Smooth muscle cell of bladder (primary cell): Measurements from ENCODE around the gene KCNG1. TPM values are rescaled to one million over a fixed set of nuclear protein-coding genes. Genes with fewer than 3 reads are reported as not detected.

ENCODE experiments used
- total RNA-seq: library from RNA; depleted of rRNA; stranded (reverse); fragments of >200 nt; gene quantifications from 2 replicates; pipeline ENCODE4 v1.2.3, GENCODE V29; 2014

KCNG1 gene, protein sequence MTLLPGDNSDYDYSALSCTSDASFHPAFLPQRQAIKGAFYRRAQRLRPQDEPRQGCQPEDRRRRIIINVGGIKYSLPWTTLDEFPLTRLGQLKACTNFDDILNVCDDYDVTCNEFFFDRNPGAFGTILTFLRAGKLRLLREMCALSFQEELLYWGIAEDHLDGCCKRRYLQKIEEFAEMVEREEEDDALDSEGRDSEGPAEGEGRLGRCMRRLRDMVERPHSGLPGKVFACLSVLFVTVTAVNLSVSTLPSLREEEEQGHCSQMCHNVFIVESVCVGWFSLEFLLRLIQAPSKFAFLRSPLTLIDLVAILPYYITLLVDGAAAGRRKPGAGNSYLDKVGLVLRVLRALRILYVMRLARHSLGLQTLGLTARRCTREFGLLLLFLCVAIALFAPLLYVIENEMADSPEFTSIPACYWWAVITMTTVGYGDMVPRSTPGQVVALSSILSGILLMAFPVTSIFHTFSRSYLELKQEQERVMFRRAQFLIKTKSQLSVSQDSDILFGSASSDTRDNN
- total RNA-seq = 11.8 and 16.7 TPM in 2 replicates

DNA sequence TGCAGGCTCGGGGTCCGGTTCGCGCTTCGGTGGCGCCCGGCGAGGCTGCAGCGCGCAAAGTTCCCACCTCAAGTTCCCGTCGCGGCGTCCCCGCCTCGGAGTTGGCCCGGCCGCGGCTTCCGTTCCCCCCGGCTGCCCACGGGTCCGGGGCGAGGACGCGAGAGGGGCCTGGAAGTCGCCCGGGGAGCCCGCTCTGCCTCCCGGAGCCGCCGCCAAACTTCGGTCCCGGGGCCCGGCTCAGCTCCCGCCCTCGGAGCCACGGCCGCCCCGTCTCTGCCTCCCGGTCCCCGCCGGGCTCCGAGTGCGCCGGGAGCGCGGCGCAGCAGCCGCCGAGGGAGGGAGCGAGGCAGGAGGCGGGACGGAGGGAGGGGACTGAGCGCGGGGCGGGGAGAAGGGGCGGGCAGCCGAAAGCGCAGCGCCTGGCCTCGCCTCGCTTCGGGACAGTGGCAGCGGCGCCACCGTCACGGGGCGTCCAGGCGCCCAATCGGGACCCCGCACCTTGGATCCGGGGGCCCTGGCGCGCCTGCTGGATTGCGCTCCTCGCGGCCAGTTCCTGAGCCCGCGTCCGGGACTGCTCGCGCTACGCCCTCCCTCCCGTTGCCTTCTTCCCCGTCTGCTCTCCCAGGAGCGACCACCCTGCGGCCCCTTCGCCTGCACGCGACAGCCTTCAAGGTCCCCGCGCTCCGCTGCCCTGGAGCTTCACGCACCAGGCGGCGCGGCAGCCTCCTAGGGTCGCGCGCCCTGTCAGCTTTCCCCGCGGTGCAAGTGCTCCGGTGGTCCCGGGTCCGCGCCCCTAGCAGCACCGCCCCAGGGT lies at the start of gene KCNG1:
Gene KCNG1 (minus strand): TSS at position 305 of the 814 bp plus-strand sequence. CDS start 12,769 bp downstream, outside the sequence.

DNA sequence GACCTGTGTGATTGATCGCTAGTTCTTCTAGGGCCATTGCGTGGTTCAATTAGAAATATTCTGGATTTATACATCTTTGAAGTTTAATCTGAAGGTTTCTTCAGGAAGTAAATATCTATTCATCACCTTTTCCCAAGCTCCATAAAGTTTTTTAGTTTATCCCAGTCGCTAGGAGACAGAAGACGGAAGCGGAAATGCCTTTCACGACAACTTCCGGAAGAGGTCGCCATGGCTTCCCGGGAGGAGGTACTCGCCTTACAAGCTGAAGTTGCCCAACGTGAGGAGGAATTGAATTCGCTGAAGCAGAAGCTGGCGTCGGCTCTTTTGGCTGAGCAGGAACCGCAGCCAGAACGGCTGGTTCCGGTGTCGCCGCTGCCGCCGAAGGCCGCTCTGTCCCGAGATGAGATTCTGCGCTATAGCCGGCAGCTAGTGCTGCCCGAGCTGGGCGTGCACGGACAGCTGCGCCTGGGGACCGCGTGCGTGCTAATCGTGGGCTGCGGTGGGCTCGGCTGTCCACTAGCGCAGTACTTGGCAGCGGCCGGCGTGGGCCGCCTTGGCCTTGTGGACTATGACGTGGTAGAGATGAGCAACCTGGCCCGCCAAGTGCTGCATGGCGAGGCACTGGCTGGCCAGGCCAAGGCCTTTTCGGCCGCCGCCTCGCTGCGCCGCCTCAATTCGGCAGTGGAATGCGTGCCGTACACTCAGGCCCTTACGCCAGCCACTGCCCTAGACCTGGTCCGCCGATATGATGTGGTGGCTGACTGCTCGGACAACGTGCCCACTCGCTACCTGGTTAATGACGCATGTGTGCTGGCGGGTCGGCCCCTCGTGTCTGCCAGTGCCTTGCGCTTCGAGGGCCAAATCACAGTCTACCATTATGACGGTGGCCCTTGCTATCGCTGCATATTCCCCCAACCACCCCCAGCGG lies 64.0 kb downstream of the KCNG1 start, which contains the start of gene MOCS3:
Gene MOCS3 (plus strand): TSS at position 204 of the 928 bp plus-strand sequence. CDS start 25 bp downstream, at position 229.

DNA sequence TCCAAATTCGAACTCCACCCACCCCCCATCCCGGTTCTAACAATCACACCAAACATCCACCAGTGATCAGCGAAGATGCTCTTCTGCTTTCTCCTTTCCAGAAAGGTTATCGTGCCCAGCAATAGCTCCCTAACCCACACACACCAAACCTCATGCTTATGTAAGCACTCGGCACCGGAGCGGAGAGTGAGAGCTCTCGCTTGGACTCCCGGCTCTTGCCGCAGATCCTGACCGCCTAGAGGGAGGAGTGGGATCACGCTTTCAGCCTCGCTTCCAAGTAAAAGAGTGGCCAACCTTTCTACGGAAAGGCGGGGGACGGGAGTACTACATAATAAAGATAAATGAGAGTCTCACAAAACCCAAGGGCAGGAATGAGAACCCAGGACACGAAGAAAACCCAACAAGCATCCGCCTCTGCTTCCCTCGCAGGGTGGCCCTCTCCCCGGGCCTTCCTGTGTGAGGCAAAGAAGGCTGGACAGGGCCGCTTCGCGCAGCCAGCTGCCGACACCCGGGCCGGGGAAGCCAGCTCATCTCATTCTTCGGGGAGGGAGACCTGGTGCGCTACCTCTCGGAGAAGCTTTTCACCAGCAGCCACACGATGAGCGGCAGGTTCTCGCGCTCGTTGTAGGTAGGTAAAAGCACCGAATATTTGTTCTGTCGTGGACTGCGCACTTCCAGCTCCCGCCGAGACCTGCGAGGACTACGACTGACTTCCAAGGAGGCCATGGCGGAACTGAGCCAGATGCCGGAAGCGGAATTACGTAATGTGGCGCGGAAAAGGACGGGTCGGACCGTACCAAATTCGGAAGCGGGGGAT lies 64.9 kb downstream of the KCNG1 start, which contains the start of gene DPM1:
Gene DPM1 (minus strand): TSS at position 735 of the 817 bp plus-strand sequence. CDS start 9 bp downstream, at position 726.

Other genes with a start within 250 kb of the KCNG1 start
- gene BCAS4, start 228.0 kb downstream of the KCNG1 start, total RNA-seq = 11.1 and 11.7 TPM in 2 replicates
- gene ADNP, start 91.7 kb downstream of the KCNG1 start, total RNA-seq = 20.2 and 21.5 TPM in 2 replicates
- 63.6 and 64.6 TPM in 2 replicates for gene DPM1, start 64.6 kb downstream of the KCNG1 start, total RNA-seq
- gene MOCS3, start 64.3 kb downstream of the KCNG1 start, total RNA-seq = 7.3 and 8.7 TPM in 2 replicates